Activated CD4-positive, alpha-beta T cell treated with anti-CD3 and anti-CD28 coated beads for 1 hour (primary cell): ENCODE measurements around the gene CCDC102A.
A peak's percentile ranks its signal among the peaks of the same experiment; 100 is the strongest.
"Not testable (repeated sequence)": the region's sequence is repeated elsewhere in the genome, so short reads cannot be mapped to it uniquely, and the experiment has no call there.

Experiments
- DNase-seq: peaks from one replicate; pipeline ENCODE4 v3.0.0-alpha.2; 2020

CCDC102A gene

DNA sequence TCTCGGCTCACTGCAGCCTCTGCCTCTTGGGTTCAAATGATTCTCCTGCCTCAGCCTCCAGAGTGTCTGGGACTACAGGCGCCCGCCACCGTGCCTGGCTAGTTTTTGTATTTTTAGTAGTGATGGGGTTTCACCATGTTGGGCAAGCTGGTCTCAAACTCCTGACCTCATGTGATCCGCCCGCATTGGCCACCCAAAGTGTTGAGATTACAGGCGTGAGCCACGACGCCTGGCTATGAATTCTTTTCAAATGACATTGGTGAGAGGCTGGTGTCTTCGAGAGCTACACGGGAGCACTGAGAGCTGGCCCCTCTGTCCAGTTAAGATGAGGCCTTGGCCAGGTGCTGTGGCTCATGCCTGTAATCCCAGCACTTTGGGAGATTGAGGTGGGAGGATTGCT is 36.4 kb downstream of the CCDC102A start:
- DNase-seq, result not testable (repeated sequence)

DNA sequence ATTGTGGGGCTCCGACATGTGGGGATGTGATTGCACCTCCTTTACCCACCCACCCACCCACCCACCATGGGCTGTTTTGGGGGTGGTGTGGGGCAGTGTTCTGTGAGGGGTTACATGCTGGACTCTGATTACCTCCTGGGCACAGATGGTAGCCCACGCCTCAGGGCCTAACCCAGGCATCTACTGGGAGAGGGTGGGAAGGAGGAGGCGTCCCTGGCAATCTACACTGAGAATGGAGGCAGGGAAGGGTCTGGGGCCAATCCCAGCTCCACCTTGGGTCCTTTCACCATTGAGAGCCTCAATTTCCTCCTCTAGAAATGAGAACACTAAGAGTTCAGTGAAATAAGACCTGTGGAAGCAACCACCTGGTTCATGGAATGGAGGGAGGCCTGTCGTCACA is 38.3 kb downstream of the CCDC102A start:
- no peak for DNase-seq

DNA sequence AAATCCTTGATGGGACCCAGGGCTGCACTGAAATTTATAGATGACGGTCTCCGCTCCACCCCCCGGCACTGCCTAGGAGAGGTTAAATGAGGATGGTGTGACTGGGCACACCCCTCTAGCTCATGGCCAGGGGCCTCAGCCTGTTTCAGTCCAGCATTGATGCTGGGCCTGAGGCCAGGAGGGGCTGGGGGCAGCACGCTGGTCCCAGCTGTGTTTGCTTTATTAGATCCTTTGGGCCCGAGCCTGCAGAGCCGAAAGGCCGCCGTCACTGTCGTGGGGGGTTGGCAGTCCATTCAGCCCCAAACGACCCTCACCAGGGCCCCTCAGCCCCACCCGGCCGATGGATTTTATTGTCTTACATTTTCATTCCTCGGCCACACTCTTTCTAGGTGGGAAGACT is 39.2 kb downstream of the CCDC102A start:
- no peak for DNase-seq

DNA sequence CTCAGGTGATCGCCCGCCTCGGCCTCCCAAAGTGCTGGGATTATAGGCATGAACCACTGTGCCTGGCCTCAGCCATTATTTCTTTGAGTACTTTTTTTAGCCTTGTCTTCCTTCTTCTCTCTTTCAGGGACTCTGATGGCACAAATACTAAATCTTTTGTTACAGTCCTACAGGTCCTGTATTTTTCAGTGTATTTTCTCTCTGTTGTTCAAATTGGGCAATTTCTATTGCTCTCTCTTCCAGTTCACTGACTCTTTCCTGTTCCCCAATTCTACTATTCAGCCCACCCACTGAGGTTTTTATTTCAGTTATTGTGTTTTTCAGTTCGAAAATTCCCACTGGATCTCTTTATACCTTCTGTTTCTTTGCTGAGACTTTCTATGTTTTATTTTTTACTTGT is 42.6 kb downstream of the CCDC102A start:
- DNase-seq, result no peak

DNA sequence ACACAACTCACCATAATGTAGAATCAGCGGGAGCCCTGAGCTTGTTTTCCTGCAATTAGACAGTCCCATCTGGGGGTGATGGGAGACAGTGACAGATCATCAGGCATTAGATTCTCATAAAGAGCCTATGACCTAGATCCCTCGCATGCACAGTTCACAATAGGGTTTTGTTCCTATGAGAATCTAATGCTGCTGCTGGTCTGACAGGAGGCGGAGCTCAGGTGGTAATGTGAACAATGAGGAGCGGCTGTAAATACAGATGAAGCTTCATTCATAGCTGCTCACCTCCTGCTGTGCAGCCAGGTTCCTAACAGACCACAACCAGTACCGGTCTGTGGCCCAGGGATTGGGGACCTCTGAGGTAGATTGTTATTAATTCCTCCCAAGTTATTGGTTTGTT is 47.1 kb downstream of the CCDC102A start:
- DNase-seq, result no peak

DNA sequence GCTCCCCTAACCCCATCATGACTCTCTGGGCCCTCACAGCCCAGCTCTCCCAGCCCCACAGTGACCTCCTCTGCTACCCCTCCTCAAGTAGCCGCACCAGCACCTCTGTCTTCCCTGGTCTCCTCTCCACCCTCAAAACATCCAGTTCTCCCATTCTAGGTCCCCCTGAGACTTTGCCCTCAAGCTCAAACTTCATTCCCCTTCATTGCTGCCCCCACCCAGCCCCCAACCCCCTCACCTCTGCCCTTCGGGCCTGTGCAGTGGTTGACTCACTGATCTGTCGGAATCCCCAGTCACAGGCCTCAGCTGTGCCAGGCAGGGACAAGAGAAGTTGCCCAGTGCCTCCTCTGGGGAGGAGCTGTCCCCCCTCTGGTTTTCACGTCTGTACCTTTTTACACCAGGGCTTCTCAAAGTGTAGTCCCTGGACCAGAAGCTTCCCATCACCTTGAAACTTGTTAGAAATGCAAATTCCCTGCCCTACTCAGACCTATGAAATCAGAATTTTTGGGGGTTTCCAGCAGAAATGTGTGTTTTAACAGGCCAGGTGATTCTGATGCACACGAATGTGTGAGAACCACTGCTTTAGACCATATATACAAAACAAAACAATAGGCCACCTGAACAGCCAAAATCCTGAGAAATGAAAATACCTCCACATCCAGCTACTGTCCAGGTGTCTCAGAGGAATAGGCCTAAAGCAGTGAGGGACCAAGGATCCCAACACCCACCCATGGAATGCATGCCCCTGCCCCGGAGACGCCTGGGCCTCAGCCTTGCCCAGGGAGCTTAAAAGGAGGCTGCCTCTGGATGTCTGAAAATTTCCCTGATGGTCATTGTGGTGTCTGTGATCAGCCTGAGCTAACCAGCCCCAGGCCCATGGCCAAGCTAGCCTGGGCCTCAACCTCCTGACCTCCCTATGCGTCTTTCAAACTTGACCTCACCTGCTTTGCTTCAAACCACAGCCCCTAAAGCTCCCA is 49.2 kb downstream of the CCDC102A start:
- DNase-seq, result no peak

DNA sequence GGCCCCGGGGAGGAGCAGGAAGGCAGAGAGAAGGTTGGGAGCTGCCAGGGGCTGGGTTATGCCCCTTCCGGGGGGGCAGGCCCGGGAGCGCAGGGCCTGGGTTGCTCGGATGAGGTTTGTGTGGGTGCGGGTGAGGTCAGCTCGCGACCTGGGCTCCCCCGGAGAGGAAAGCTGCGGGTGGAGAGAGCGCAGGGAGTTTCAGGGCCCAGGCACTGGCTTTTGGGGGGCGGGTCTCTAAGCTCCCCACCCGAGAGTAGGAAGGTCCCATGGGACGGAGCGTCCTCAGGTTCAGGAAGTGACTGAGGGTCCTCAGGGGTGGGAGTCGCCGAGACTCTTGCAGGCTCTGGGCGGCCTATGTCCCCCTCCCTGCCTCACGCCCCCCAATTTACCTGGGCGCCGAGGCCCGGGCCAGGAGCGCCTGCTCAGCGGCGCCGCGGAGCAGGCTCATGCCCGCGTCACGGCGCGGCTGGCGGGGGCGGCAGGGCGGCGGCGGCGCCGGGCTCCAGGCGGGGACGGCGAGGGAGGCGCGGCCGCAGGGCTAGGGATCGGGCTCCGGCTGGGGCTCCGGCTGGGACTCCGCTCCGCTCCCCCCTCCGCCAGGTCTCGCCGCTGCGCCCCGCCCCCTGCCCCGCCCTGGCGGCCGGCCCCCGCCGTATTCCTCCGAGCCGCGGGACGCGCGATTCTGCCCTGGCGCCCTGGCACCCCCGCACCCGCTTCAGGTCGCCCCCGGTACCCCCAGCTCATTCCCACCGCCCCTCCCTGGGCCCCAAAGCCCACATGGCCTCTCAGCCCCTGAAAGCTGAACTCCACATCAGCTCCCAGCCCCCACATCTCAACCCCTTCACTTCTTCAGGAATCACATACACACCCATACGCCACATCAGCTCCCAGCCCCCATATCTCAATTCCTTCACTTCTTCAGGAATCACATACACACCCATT is 50.2 kb downstream of the CCDC102A start, which contains the start of gene DOK4:
DOK4 (minus strand) TSS at position 578 of the 942 bp plus-strand sequence. CDS start 6,986 bp downstream, outside the sequence.
- DNase-seq, result peak; percentile 69

DNA sequence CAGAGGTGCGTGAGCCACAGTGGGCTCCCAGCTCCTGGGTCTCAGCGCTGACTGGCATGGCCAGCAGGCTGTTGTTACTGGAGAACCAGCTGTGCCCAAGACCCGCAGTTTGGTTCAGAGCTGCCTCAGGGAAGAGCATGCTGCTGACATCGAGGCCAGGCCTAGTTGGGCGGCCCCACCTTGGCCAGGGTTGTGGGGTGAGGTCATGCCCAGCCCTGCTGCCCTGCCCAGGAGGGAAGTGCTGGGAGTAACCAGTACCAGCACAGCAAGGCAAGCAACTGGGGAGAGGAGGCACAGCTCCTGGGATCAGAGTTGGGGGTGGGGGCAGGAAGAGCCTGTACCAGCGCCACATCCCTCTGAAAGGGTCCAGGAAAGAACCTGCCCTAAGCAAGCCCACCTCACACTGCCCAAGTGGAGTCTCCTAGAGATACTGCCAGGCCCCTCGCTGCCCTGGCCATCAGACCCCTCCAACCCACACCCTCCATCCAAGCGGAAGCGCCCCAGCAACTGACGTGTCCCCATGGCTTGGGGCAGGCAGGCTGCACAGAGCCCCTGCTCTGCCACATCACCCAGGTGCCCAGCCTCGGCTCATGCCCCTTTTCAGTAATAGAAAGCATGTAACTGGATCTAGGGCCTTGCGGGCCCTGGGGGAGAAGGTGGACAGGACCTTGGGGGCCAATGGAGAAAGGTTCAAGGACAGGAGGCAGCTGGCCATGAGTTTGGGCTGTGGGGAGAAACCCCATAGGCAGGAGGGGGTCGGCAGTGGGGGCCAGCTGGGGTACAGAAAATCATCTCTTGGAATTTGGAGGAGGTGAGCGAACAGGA is 51.1 kb downstream of the CCDC102A start:
- DNase-seq, result no peak

DNA sequence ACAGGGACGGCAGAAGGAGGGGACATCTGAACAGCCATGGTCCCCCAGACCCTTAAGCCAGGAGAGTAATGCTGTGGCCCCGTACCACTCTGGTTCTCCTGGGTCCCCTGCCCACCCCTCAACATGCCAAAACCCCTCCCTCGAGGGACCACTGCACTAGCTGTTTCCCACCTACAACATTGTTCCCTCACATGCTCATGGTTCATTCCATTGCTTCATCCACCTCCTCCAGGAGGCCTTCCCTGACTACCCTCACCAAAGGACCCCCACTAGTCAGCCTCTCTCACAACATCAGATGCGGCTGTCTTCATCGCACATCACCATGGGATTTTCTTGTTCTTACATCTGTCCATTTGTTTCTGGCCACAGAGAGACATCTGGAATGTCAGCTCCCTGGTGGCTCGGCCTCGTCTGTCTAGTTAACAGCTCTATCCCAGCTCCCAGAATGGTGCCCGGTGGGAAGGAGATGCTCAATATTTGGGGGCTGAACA is 51.8 kb downstream of the CCDC102A start:
- no peak for DNase-seq

DNA sequence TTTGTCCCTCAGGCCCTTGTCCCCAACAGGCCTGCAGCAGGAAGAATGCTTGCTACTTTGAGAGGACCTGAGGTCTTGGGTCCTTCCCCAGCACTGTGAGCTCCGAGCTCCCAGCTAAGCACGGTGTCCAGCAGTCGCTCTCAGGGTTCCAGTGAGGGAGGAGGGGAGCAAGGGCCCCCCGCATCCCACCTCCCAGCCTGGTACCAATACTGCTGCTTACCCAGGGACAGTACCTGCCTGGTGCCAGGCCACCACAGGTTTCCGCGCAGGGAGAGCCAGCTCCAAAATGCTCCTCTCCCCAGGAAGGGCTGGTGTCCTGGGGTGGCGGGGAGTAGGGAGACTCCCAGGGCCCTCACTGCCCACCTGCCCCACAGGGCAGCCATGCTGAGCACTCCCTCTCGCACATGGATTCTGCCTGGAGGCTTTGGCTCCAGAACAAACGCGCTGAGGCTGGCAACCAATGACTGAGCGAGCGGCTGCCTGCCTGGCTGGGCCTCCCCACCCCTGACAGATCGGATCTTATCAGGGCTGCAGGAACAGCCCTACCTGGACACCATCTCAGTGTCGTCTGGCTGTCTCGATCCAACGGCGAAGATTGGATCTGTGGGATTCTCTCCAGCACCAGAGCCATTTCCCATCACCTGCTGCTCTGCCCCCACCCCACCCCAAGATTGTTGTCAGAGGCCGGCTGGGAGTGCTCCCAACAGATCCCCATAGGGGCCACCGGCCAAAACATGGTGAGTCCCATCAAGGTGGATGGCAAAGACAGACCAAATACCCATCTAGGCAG is 52.5 kb downstream of the CCDC102A start:
- DNase-seq, result no peak

DNA sequence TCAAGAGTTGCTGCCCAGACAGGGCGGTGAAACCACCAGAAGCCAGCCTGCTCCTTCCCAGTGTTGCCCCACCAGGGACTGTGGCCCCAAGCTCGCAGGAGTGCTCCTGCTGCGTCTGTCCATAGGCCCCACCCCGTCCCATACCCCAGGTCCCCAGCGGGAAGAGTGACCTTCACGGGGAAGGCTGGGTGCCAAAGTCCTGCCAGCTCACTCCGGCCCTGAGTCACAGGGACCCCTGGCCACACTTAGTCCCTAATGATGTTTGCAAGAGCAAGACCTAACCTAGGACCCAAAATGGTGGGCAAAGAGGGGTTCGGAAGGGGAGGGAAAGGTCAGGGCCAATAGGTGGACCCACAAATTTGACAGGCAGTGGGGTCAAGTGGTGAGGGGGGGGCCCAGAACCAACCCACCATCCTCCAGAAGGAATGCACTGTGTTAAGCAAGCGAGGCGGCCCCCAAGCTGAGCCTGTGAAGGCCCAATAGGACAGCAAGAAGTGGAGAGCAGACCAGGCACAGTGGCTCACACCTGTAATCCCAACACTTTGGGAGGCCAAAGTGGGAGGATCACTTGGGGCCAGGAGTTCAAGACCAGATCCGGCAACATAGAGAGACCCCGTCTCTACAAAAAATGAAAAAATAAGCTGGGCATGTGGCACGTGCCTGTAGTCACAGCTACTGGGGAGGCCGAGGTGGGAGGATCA is 53.4 kb downstream of the CCDC102A start:
- DNase-seq, result no peak

DNA sequence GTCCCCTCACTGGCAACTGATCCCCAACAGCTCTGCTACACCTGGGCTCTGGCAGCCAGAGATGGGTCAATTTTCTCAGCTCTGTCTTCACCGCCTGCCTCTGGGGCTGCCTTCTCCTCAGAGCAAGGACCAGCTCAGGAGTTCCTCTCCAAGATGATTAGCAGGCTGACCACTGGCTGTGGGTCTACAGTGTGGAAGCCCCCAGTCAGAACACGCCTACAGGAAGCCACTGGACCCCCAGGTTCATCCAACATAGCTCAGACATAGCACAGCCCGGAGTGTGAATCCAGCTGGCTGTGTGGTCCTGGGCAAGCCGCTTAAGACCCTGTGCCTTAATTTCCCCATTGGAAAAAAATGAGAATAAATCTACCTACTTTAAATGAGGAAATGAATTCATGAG is 55.0 kb downstream of the CCDC102A start:
- DNase-seq, result no peak

DNA sequence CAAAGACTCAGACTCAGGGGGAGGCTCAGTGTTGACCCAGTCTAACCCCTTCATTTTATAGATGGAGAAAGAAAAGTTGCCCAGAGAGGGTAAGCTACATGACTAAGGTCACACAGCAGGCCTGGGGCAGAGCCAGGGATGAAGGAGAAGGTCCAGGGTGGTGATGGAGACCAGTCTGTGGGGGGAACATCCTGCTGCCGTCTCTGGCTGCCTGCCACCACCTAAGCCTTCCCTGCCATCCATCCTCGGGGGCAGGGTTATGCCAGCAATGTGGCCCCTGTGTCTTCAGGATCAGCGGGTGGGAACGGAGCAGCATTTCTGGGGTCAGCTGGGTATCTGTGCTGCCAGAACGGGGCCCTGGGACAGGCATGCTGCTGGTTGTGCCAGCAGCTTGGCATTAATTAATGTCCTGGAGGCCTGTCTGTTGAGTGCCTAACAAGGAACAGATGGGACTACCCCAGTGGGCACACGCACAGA is 55.6 kb downstream of the CCDC102A start:
- DNase-seq, result no peak

DNA sequence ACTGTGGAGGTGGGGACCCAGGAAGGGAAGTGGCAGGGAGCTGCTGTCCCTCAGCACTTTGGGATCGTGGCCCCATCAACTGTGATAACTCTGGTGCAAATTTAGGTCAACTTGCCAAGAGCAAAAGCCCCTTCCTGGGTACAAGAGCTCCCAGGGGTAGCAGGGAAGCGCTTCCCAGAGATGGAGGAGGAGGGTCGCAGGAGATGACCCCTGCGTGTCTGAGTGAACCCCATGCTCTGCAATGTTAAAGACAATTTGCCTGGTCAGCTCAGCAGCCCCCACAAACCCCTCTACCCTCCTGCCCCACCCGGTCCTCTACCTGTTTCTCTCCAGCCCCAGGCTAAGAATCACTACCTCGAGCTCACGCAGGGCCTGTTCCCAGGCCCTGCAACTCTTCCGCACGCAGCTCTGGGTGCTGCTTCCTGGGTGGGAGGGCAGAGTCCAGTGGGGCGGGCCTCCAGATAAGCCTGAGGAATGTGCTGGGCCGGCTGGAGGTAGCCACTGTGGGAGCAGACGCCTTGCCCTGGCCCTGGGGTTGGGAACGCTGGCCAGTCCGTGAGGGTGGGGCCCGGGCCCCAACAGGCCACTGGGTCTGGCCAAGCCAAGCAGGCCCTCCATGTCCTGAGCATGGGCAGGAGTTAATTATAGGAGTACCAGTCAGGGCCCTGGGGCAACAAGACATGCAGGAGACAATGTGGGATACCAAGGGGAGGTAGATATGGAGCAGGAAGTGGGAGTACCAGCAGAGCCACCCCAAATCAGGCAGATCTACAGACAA is 56.2 kb downstream of the CCDC102A start:
- DNase-seq, result no peak

DNA sequence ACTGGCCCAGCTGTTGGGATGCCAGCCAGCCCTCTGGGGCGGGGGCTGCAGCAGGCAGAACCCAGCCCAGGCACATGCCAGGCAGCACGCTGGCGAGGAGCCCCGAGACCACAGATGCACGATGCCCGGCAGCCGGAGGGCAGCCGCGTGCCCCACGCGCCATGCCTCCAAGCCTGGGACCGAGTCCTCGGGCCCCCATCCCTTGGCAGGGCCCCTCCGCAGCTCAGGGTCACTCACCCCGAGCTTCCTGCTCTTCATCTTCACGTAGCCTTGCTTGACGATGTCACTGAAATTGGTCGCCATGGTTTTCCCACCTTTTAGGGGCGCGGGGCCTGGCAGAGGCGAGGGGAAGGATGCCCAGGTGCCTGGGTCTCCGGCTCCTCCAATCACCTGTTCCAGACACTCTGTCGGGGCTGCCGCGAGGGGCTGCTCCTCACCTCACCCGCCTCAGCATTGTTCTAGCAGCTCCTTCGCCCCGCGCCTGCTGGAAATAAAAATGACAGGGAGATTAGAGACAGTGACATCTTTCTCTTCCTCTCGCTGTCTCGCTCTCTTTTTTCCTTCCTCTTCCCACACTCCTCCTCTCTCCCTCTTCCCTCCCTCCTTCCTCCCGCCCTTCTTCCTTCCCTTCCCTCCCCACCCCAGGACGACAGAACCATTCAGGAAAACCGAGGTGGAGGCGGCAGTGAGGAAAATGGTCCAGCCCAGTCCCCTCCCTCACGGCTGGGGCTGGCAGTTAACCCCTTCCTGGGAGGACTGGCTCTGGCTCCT is 57.0 kb downstream of the CCDC102A start:
- no peak for DNase-seq

DNA sequence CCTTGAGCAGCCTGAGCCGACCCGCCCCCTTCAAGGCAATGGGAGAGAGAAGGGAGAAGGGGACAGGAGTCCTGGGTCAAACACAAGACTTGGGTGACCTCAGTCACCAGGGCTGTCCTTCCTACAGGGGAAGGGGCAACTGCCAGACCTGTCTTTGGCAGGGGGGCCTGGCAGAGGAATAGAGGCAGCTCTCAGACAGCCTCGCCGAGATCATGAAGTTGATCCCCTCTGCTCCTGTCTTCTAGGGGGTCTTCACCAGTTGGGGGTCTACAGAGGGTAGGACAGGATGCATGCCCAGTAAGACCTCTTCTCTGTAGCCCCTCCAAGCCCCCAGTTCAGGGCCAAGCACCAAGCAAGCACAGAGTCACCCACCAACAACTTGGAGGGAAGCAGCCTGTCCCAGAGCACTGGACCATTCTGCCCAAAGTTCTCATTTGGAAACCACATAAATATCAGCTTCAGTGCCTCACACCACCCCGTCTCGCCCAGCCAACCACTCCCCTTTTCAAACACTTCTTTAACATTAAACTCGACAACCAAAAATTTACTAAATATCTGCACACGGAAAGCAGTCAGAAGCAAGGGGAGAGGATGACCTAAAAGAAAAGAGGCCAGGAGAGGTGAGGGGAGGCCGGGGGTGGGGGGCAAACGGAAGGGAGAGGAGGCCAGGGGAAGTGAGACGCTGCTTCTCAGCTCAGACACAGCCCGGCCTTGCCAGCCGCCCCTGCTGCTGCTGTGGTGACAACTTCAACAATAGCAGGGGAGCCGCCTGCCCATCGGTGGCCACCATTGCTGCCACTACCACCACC is 57.8 kb downstream of the CCDC102A start:
- no peak for DNase-seq

DNA sequence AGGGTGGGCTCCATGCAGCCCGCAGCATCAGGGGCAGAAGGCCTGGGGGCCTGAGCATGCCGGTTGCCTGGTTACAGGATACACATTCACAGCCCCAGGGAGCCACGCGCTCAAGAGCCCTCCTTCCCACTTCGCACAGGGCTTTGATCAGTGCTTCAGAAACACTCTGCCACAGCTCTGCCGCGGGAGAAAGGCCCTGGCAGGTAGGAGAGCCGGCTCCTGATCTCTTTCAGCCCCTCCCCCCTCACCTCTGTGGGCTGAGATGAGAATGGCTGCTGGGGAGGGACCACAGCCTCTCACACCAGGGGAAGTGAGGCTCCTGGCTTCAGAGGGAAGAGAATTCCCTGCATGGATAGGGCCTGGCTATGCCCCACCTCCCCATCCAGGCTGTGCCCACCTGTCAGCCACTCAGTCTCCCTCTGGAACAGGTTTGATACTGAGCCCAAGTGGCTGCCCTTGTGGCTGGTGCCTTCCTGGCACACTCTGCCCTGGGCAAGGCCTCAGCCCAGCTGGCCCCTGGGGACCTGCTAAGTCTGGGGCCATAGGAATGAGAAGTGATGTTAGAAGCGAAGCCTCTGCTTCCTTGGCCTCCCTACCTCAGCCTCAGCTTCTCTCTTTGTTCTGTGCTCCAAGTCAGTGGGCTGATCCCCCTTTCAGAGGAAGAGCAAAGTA is 58.7 kb downstream of the CCDC102A start:
- DNase-seq, result no peak
